Stimulated activated naive CD8-positive, alpha-beta T cell treated with anti-CD3 and anti-CD28 coated beads, Interleukin-15, Interleukin-2, amounts not matched to agents 100 ng/mL and 50 ng/mL, for 24 hours (primary cell): ENCODE measurements around the gene LOXHD1.

Experiments used
- H3K27ac Mint-ChIP-seq: one replicate; pipeline ENCODE4 v1.8.0; 2021; ENCODE audit warnings: mild to moderate bottlenecking, mixed read lengths
- H3K27me3 Mint-ChIP-seq: one replicate; pipeline ENCODE4 v1.8.0; 2021; ENCODE audit warnings: mixed read lengths
- H3K36me3 Mint-ChIP-seq: one replicate; pipeline ENCODE4 v1.8.0; 2021; ENCODE audit warnings: low read depth, mixed read lengths
- H3K4me1 Mint-ChIP-seq: one replicate; pipeline ENCODE4 v1.8.0; 2021; ENCODE audit warnings: low read depth, mixed read lengths
- H3K4me3 Mint-ChIP-seq: one replicate; pipeline ENCODE4 v1.8.0; 2021; ENCODE audit warnings: mild to moderate bottlenecking, mixed read lengths
- H3K9me3 Mint-ChIP-seq: one replicate; pipeline ENCODE4 v1.8.0; 2021; ENCODE audit warnings: mixed read lengths

LOXHD1 gene

GRCh38 chr18:46445522-46446313 lies 211.3 kb downstream of the LOXHD1 start:
- peaks cover 13% of the 10 kb centered on the region for H3K9me3 Mint-ChIP-seq
- H3K27ac Mint-ChIP-seq: no peak overlapping the region
- no peaks in the 10 kb centered on the region for H3K36me3 Mint-ChIP-seq
- H3K4me1 Mint-ChIP-seq: peaks cover 5% of the 10 kb centered on the region
- H3K27me3 Mint-ChIP-seq: peaks cover 7% of the 10 kb centered on the region
- H3K4me3 Mint-ChIP-seq: no peak overlapping the region

- Mint-ChIP-seq H3K36me3 (no peaks in the 10 kb centered on the region), H3K4me3 (no peak overlapping the region), H3K9me3 (no peaks in the 10 kb centered on the region), H3K27me3 (peaks cover 3% of the 10 kb centered on the region), H3K4me1 (no peaks in the 10 kb centered on the region), H3K27ac (no peak overlapping the region)
These were observed 218.0 kb downstream of the LOXHD1 start for GRCh38 chr18:46439037-46439436.

- no peaks in the 10 kb centered on the region for H3K4me1 Mint-ChIP-seq
- no peak overlapping the region for H3K4me3 Mint-ChIP-seq
- H3K36me3 Mint-ChIP-seq: no peaks in the 10 kb centered on the region
- no peak overlapping the region for H3K27ac Mint-ChIP-seq
- no peaks in the 10 kb centered on the region for H3K9me3 Mint-ChIP-seq
- H3K27me3 Mint-ChIP-seq: peaks cover 3% of the 10 kb centered on the region
These were observed 220.0 kb downstream of the LOXHD1 start for GRCh38 chr18:46437061-46437460.

GRCh38 chr18:46436621-46437020 lies 220.4 kb downstream of the LOXHD1 start:
- peaks cover 3% of the 10 kb centered on the region for H3K27me3 Mint-ChIP-seq
- no peaks in the 10 kb centered on the region for H3K36me3 Mint-ChIP-seq
- no peak overlapping the region for H3K27ac Mint-ChIP-seq
- H3K9me3 Mint-ChIP-seq: no peaks in the 10 kb centered on the region
- no peak overlapping the region for H3K4me3 Mint-ChIP-seq
- no peaks in the 10 kb centered on the region for H3K4me1 Mint-ChIP-seq

GRCh38 chr18:46435031-46435430 lies 222.0 kb downstream of the LOXHD1 start:
- Mint-ChIP-seq H3K27me3 (peaks cover 3% of the 10 kb centered on the region), H3K36me3 (no peaks in the 10 kb centered on the region), H3K4me1 (no peaks in the 10 kb centered on the region), H3K4me3 (no peak overlapping the region), H3K27ac (no peak overlapping the region), H3K9me3 (no peaks in the 10 kb centered on the region)

GRCh38 chr18:46434629-46435028 lies 222.4 kb downstream of the LOXHD1 start:
- peaks cover 3% of the 10 kb centered on the region for H3K27me3 Mint-ChIP-seq
- H3K9me3 Mint-ChIP-seq: no peaks in the 10 kb centered on the region
- H3K36me3 Mint-ChIP-seq: no peaks in the 10 kb centered on the region
- H3K27ac Mint-ChIP-seq: no peak overlapping the region
- no peak overlapping the region for H3K4me3 Mint-ChIP-seq
- H3K4me1 Mint-ChIP-seq: no peaks in the 10 kb centered on the region

GRCh38 chr18:46433121-46433826 lies 223.7 kb downstream of the LOXHD1 start:
- no peaks in the 10 kb centered on the region for H3K9me3 Mint-ChIP-seq
- no peak overlapping the region for H3K27ac Mint-ChIP-seq
- H3K4me1 Mint-ChIP-seq: no peaks in the 10 kb centered on the region
- H3K36me3 Mint-ChIP-seq: no peaks in the 10 kb centered on the region
- no peak overlapping the region for H3K4me3 Mint-ChIP-seq
- peaks cover 3% of the 10 kb centered on the region for H3K27me3 Mint-ChIP-seq

GRCh38 chr18:46431522-46432171 lies 225.4 kb downstream of the LOXHD1 start:
- no peak overlapping the region for H3K4me3 Mint-ChIP-seq
- no peaks in the 10 kb centered on the region for H3K4me1 Mint-ChIP-seq
- no peaks in the 10 kb centered on the region for H3K36me3 Mint-ChIP-seq
- H3K27me3 Mint-ChIP-seq: peaks cover 3% of the 10 kb centered on the region
- H3K27ac Mint-ChIP-seq: no peak overlapping the region
- H3K9me3 Mint-ChIP-seq: no peaks in the 10 kb centered on the region

GRCh38 chr18:46429649-46430224 lies 227.3 kb downstream of the LOXHD1 start:
- H3K36me3 Mint-ChIP-seq: no peaks in the 10 kb centered on the region
- no peak overlapping the region for H3K27ac Mint-ChIP-seq
- no peaks in the 10 kb centered on the region for H3K4me1 Mint-ChIP-seq

GRCh38 chr18:46429130-46429529 lies 227.9 kb downstream of the LOXHD1 start:
- H3K4me1 Mint-ChIP-seq: no peaks in the 10 kb centered on the region
- H3K9me3 Mint-ChIP-seq: no peaks in the 10 kb centered on the region
- no peak overlapping the region for H3K4me3 Mint-ChIP-seq
- no peaks in the 10 kb centered on the region for H3K27me3 Mint-ChIP-seq
- H3K36me3 Mint-ChIP-seq: no peaks in the 10 kb centered on the region
- no peak overlapping the region for H3K27ac Mint-ChIP-seq

More at GRCh38 chr18:46429649-46430224, 227.3 kb downstream of the LOXHD1 start:
- H3K27me3 Mint-ChIP-seq: peaks cover 3% of the 10 kb centered on the region
- H3K4me3 Mint-ChIP-seq: no peak overlapping the region
- H3K9me3 Mint-ChIP-seq: no peaks in the 10 kb centered on the region

GRCh38 chr18:46428368-46428767 lies 228.7 kb downstream of the LOXHD1 start:
- Mint-ChIP-seq H3K36me3 (no peaks in the 10 kb centered on the region), H3K9me3 (no peaks in the 10 kb centered on the region), H3K4me1 (no peaks in the 10 kb centered on the region), H3K4me3 (no peak overlapping the region), H3K27ac (no peak overlapping the region), H3K27me3 (no peaks in the 10 kb centered on the region)

- no peaks in the 10 kb centered on the region for H3K9me3 Mint-ChIP-seq
- H3K4me1 Mint-ChIP-seq: no peaks in the 10 kb centered on the region
- H3K27ac Mint-ChIP-seq: no peak overlapping the region
- H3K36me3 Mint-ChIP-seq: no peaks in the 10 kb centered on the region
- H3K4me3 Mint-ChIP-seq: no peak overlapping the region
- no peaks in the 10 kb centered on the region for H3K27me3 Mint-ChIP-seq
These were observed 229.6 kb downstream of the LOXHD1 start for GRCh38 chr18:46427216-46427995.
